Panc1 (cell line): Measurements from ENCODE around the gene KRTAP4-5. TPM values are rescaled to one million over a fixed set of nuclear protein-coding genes. Genes with fewer than 3 reads are reported as not detected.

Source experiments
- ATAC-seq: fragments of 200-7000 bp; cut with Tn5 transposase; 2 replicates; pipeline ENCODE4 v1.9.1; 2020; ENCODE audit warnings: mild to moderate bottlenecking, moderate library complexity
- Bru-seq: library from RNA; stranded (reverse); fragments of 400-500 nt; gene quantifications from one replicate; lab custom pipeline; 2021; lab: Mats Ljungman, UMichigan
- BruChase-seq, 2 experiments: library from RNA; stranded (reverse); fragments of 400-500 nt; gene quantifications; one replicate each; lab custom pipeline; 2021; lab: Mats Ljungman, UMichigan
- BruUV-seq: library from RNA; stranded (reverse); fragments of 400-500 nt; replicated peaks from 2 replicates; lab custom pipeline; 2021; lab: Mats Ljungman, UMichigan
- CTCF ChIA-PET: fragments of 300-600 bp; sonication (Branson Sonifier 250); formaldehyde crosslinking; loops from one replicate; lab custom pipeline; 2022; ENCODE audit warnings: antibody characterized with exemption; lab: Charles Lee
- POLR2A ChIA-PET: fragments of 300-600 bp; sonication (Branson Sonifier 250); formaldehyde crosslinking; loops from one replicate; lab custom pipeline; 2022; ENCODE audit warnings: antibody characterized with exemption; lab: Charles Lee
- DNase-seq: peaks from one replicate; pipeline ENCODE4 v3.0.0-alpha.2; 2010; ENCODE audit warnings: low read depth, low spot score
- H3K27ac ChIP-seq: 2 replicates; pipeline ENCODE4 v1.5.1; 2011; ENCODE audit warnings: mild to moderate bottlenecking, low read length, inconsistent platforms
- H3K27me3 ChIP-seq: fragments of 200-500 bp; sonication (Bioruptor generic); 2 replicates; pipeline ENCODE4 v1.6.0; 2014; ENCODE audit warnings: low read length, inconsistent platforms; ENCODE audit not compliant: control insufficient read depth, insufficient read depth
- H3K36me3 ChIP-seq: fragments of 200-500 bp; sonication (Bioruptor generic); 2 replicates; pipeline ENCODE4 v1.5.1; 2014; ENCODE audit warnings: inconsistent platforms, mild to moderate bottlenecking, low read length, moderate library complexity; ENCODE audit not compliant: control insufficient read depth, insufficient read depth
- H3K4me1 ChIP-seq: 2 replicates; pipeline ENCODE4 v1.5.1; 2011; ENCODE audit warnings: inconsistent platforms, mild to moderate bottlenecking, low read length, moderate library complexity; ENCODE audit not compliant: control insufficient read depth, insufficient read depth
- H3K4me3 ChIP-seq, 2 experiments: 2 replicates each; pipeline ENCODE4 v1.5.1; 2011 to 2012; ENCODE audit warnings: low read depth in 2 of 2, low read length in 2 of 2, mild to moderate bottlenecking in 2 of 2, inconsistent platforms in 1 of 2, moderate library complexity in 1 of 2
- H3K9me3 ChIP-seq: fragments of 200-500 bp; sonication (Bioruptor generic); 2 replicates; pipeline ENCODE4 v1.5.1; 2014; ENCODE audit warnings: low read depth, mild to moderate bottlenecking, inconsistent platforms, low read length, moderate library complexity; ENCODE audit not compliant: control insufficient read depth, insufficient read depth
- CTCF ChIP-seq: fragments of 450-650 bp; IDR thresholded peaks from 2 replicates; pipeline ENCODE4 v1.5.1; 2017; ENCODE audit warnings: mild to moderate bottlenecking
- POLR2AphosphoS5 ChIP-seq: IDR thresholded peaks from 2 replicates; pipeline ENCODE4 v1.6.1; 2012; ENCODE audit warnings: mild to moderate bottlenecking, low read depth, low read length, moderate library complexity
- REST ChIP-seq, 2 experiments: IDR thresholded peaks; 2 replicates each; pipeline ENCODE4 v1.6.1; 2011 to 2012; ENCODE audit warnings: low read depth in 2 of 2, control low read depth in 1 of 2, low read length in 1 of 2, mild to moderate bottlenecking in 1 of 2, moderate library complexity in 1 of 2; ENCODE audit not compliant: insufficient read depth in 1 of 2
- SIN3A ChIP-seq: IDR thresholded peaks from 2 replicates; pipeline ENCODE4 v1.6.1; 2012; ENCODE audit warnings: low read depth, mild to moderate bottlenecking, low read length, moderate library complexity, borderline replicate concordance; ENCODE audit not compliant: insufficient read depth
- TCF7L2 ChIP-seq: IDR thresholded peaks from 2 replicates; pipeline ENCODE4 v1.6.1; 2011; ENCODE audit warnings: mild to moderate bottlenecking, low read depth, low read length, inconsistent platforms
- in situ Hi-C: cut with HindIII; loops from 2 replicates; pipeline ENCODE4 v1.10.0; 2016; ENCODE audit warnings: low sequenced_read_pairs, low pct_unique_long_range_greater_than_20kb
- intact Hi-C: fragments of 100-400 bp; cut with micrococcal nuclease; formaldehyde crosslinking; loops from one replicate; pipeline ENCODE4 v1.10.0; 2022; ENCODE audit not compliant: unreplicated experiment
- long read RNA-seq: library from polyadenylated mRNA; unstranded; transcript quantifications from one replicate; pipeline ENCODE4 v2.0.0, GENCODE V29; 2021; ENCODE audit not compliant: unreplicated experiment
- polyA plus RNA-seq: library from polyadenylated mRNA; unstranded; fragments of >200 nt; gene quantifications from one replicate; pipeline ENCODE4 v1.2.1, GENCODE V29; 2012; ENCODE audit warnings: missing spikeins; ENCODE audit not compliant: insufficient read length
- total RNA-seq: library from RNA; stranded (reverse); gene quantifications from one replicate; pipeline ENCODE4 v1.2.1, GENCODE V29; 2021; ENCODE audit not compliant: unreplicated experiment

KRTAP4-5 gene
- total RNA-seq (not detected), Bru-seq, nascent RNA (not detected), BruChase-seq, experiment 1, labeled RNA remaining after a 2-hour chase (not detected), BruChase-seq, experiment 2, labeled RNA remaining after a 6-hour chase (not detected)
- not detected for polyA plus RNA-seq
- long read RNA-seq: 0 reads

- intact Hi-C loops: no loop called here
These were observed at the start of gene KRTAP4-5 for GRCh38 chr17:41149652-41149985. KRTAP4-5 (minus strand) TSS chr17:41149825; CDS start chr17:41149767, 58 bp downstream.

GRCh38 chr17:41196068-41196467 lies 46.4 kb upstream of the KRTAP4-5 start:
- Histone ChIP-seq H3K27ac (no peak overlapping the region), H3K27me3 (no peaks in the 10 kb centered on the region; the same call in 1 of the 2 replicates), H3K9me3 (no peaks in the 10 kb centered on the region), H3K4me1 (no peaks in the 10 kb centered on the region), H3K4me3 (no peak overlapping the region), H3K36me3 (no peaks in the 10 kb centered on the region)
- no peak for DNase-seq
- POLR2A ChIA-PET: no interaction called here
- TF ChIP-seq REST (IDR thresholded peaks at IDR 0.05; ENCODE audit: insufficient read depth in 1 of 2, low read depth in 2 of 2, low read length in 1 of 2) (no peak), POLR2AphosphoS5 (no peak), CTCF (no peak), TCF7L2 (no peak), SIN3A (no peak)
- no TSS peak for BruUV-seq
- intact Hi-C loops (no loop called here), in situ Hi-C loops (no loop called here)
- CTCF ChIA-PET: interaction anchor here (0.7 kb wide), 1 partner anchor 205 kb away, joined by 3 read pairs; no protein-coding TSS in a partner anchor
- no peak for ATAC-seq

More at GRCh38 chr17:41149652-41149985, at the start of gene KRTAP4-5:
- no TSS peak for BruUV-seq
- H3K27ac ChIP-seq: no peak within 1 kb of the TSS
- in situ Hi-C loops: no loop called here
- H3K36me3 ChIP-seq: no peaks in the 10 kb centered on the region
- no peaks in the 10 kb centered on the region for H3K27me3 ChIP-seq
- no peaks in the 10 kb centered on the region for H3K9me3 ChIP-seq
- TF ChIP-seq REST (IDR thresholded peaks at IDR 0.05; ENCODE audit: insufficient read depth in 1 of 2, low read depth in 2 of 2, low read length in 1 of 2) (0 out of 4 replicates have a peak, but pooled peaks of 1 of the 2 experiments have one; percentile 30), CTCF (no peak)
- ChIA-PET CTCF (no interaction called here), POLR2A (no interaction called here)
- no peak within 1 kb of the TSS for H3K4me3 ChIP-seq
- DNase-seq (no peak), ATAC-seq (no peak)
- no peaks in the 10 kb centered on the region for H3K4me1 ChIP-seq
